Neural progenitor cell (in vitro differentiated cells): ENCODE measurements around the gene ATE1. TPM values are rescaled to one million over a fixed set of nuclear protein-coding genes. Genes with fewer than 3 reads are reported as not detected.
A peak's percentile ranks its signal among the peaks of the same experiment; 100 is the strongest.

Experiments
- DNase-seq: peaks from one replicate; pipeline ENCODE4 v3.0.0-alpha.2; 2016; ENCODE audit warnings: low spot score
- H2AFZ ChIP-seq: fragments of 200-600 bp; sonication (generic); replicated peaks from 2 replicates; pipeline ENCODE4 v1.6.1; 2016; ENCODE audit warnings: antibody characterized with exemption
- H3F3A ChIP-seq: fragments of 200-600 bp; sonication (generic); 2 replicates; pipeline ENCODE4 v1.6.1; 2016; ENCODE audit warnings: antibody characterized with exemption, low read depth
- H3K27ac ChIP-seq: fragments of 200-600 bp; sonication (generic); 2 replicates; pipeline ENCODE4 v1.5.1; 2016; ENCODE audit warnings: mild to moderate bottlenecking
- H3K27me3 ChIP-seq: fragments of 200-600 bp; sonication (generic); 2 replicates; pipeline ENCODE4 v1.6.1; 2016; ENCODE audit warnings: mild to moderate bottlenecking, moderate library complexity
- H3K36me3 ChIP-seq: fragments of 200-600 bp; sonication (generic); 2 replicates; pipeline ENCODE4 v1.5.1; 2016
- H3K4me1 ChIP-seq: fragments of 200-600 bp; sonication (generic); 2 replicates; pipeline ENCODE4 v1.6.1; 2016; ENCODE audit warnings: mixed run types
- H3K4me2 ChIP-seq: fragments of 200-600 bp; sonication (generic); 2 replicates; pipeline ENCODE4 v1.6.1; 2016
- H3K4me3 ChIP-seq: fragments of 200-600 bp; sonication (generic); 2 replicates; pipeline ENCODE4 v1.5.1; 2016
- H3K79me2 ChIP-seq: fragments of 200-600 bp; sonication (generic); 2 replicates; pipeline ENCODE4 v1.6.1; 2016; ENCODE audit warnings: low read depth
- H3K9ac ChIP-seq: fragments of 200-600 bp; sonication (generic); 2 replicates; pipeline ENCODE4 v1.6.1; 2016
- H3K9me3 ChIP-seq: fragments of 200-600 bp; sonication (generic); 2 replicates; pipeline ENCODE4 v1.5.1; 2016; ENCODE audit warnings: low read depth
- H4K20me1 ChIP-seq: fragments of 200-600 bp; sonication (generic); 2 replicates; pipeline ENCODE4 v1.6.1; 2016; ENCODE audit warnings: low read depth
- H3K27ac Mint-ChIP-seq: 3 replicates; pipeline ENCODE4 v1.8.0; 2021; ENCODE audit warnings: mixed read lengths
- H3K27me3 Mint-ChIP-seq: 2 replicates; pipeline ENCODE4 v1.8.0; 2022; ENCODE audit warnings: low read depth, mild to moderate bottlenecking, inconsistent platforms, moderate library complexity, mixed read lengths; ENCODE audit not compliant: insufficient read depth
- H3K36me3 Mint-ChIP-seq: 3 replicates; pipeline ENCODE4 v1.8.0; 2021; ENCODE audit warnings: mixed read lengths
- H3K4me1 Mint-ChIP-seq: 3 replicates; pipeline ENCODE4 v1.8.0; 2021; ENCODE audit warnings: mixed read lengths
- H3K4me3 Mint-ChIP-seq: 3 replicates; pipeline ENCODE4 v1.8.0; 2021; ENCODE audit warnings: mild to moderate bottlenecking, moderate library complexity, mixed read lengths
- H3K9me3 Mint-ChIP-seq: 3 replicates; pipeline ENCODE4 v1.8.0; 2020; ENCODE audit warnings: mixed read lengths
- EZH2 ChIP-seq: fragments of 200-600 bp; sonication (generic); IDR thresholded peaks from 2 replicates; pipeline ENCODE4 v1.6.1; 2017; ENCODE audit warnings: antibody characterized with exemption, mild to moderate bottlenecking, moderate library complexity
- EZH2phosphoT487 ChIP-seq: fragments of 200-600 bp; sonication (generic); IDR thresholded peaks from 2 replicates; pipeline ENCODE4 v1.6.1; 2017; ENCODE audit warnings: antibody characterized with exemption
- total RNA-seq: library from RNA; depleted of rRNA; stranded (reverse); fragments of >200 nt; gene quantifications from 2 replicates; pipeline ENCODE4 v1.2.3, GENCODE V29; 2015; ENCODE audit warnings: low replicate concordance
- TF ChIP-seq, protein P1 (sequence below): fragments of 200-600 bp; sonication (generic); IDR thresholded peaks from 2 replicates; pipeline ENCODE4 v1.5.1; 2017; ENCODE audit warnings: antibody characterized with exemption, mild to moderate bottlenecking

Gene ATE1
- total RNA-seq, 1 donor from 2014 or later = 57.2 TPM

GRCh38 chr10:121910673-121911420 lies 17.0 kb downstream of the ATE1 start:
- H3K36me3 Mint-ChIP-seq = peaks cover 41% of the 10 kb centered on the region
- no peak overlapping the region for H3K27ac ChIP-seq

DNA sequence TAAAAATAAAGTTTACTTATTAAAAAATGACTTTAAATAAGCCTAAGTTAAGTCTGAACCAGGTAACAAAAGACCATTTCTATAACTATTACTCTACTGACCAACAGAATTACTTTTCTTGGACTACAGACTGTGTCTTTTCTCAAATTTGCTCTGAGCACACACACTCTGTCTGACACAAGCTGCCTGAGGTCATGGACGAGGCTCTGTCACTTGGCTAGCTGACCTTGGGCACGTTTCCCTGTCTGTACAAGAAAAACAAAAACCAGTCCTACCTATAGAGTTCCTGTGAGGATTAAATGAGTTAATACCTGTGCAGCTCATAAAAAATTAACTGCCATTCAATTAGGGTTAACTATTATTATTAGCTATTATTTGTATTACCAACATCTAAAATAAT lies 22.9 kb downstream of the ATE1 start:
- Mint-ChIP-seq H3K9me3 (no peaks in the 10 kb centered on the region), H3K27me3 (peaks cover 2% of the 10 kb centered on the region), H3K4me1 (peaks cover 6% of the 10 kb centered on the region), H3K36me3 (peaks cover 15% of the 10 kb centered on the region), H3K27ac (no peak overlapping the region), H3K4me3 (no peak overlapping the region)
- H3K4me2 ChIP-seq = no peak overlapping the region
- H4K20me1 ChIP-seq = no peaks in the 10 kb centered on the region
- no peaks in the 10 kb centered on the region for H3K79me2 ChIP-seq
- no peaks in the 10 kb centered on the region for H3K4me1 ChIP-seq
- no peak overlapping the region for H3K9ac ChIP-seq
- no peak overlapping the region for H3K27ac ChIP-seq
- no peak overlapping the region for H3K4me3 ChIP-seq
- no peaks in the 10 kb centered on the region for H3F3A ChIP-seq
- DNase-seq = no peak
- no peaks in the 10 kb centered on the region for H3K27me3 ChIP-seq
- no peaks in the 10 kb centered on the region for H3K9me3 ChIP-seq
- H3K36me3 ChIP-seq = peaks cover 6% of the 10 kb centered on the region
- TF ChIP-seq EZH2phosphoT487 (no peak), EZH2 (no peak)
- TF ChIP-seq, protein P1, sequence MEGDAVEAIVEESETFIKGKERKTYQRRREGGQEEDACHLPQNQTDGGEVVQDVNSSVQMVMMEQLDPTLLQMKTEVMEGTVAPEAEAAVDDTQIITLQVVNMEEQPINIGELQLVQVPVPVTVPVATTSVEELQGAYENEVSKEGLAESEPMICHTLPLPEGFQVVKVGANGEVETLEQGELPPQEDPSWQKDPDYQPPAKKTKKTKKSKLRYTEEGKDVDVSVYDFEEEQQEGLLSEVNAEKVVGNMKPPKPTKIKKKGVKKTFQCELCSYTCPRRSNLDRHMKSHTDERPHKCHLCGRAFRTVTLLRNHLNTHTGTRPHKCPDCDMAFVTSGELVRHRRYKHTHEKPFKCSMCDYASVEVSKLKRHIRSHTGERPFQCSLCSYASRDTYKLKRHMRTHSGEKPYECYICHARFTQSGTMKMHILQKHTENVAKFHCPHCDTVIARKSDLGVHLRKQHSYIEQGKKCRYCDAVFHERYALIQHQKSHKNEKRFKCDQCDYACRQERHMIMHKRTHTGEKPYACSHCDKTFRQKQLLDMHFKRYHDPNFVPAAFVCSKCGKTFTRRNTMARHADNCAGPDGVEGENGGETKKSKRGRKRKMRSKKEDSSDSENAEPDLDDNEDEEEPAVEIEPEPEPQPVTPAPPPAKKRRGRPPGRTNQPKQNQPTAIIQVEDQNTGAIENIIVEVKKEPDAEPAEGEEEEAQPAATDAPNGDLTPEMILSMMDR = no peak
- H2AFZ ChIP-seq = no peak overlapping the region

More at GRCh38 chr10:121910673-121911420, 17.0 kb downstream of the ATE1 start:
- H3K79me2 ChIP-seq = peaks cover 12% of the 10 kb centered on the region
- no peaks in the 10 kb centered on the region for H3F3A ChIP-seq
- H2AFZ ChIP-seq = no peak overlapping the region
- Mint-ChIP-seq H3K4me1 (no peaks in the 10 kb centered on the region), H3K27me3 (no peaks in the 10 kb centered on the region), H3K4me3 (no peak overlapping the region), H3K9me3 (no peaks in the 10 kb centered on the region), H3K27ac (no peak overlapping the region)
- no peaks in the 10 kb centered on the region for H3K27me3 ChIP-seq
- H3K4me3 ChIP-seq = no peak overlapping the region
- no peak overlapping the region for H3K9ac ChIP-seq
- H3K4me1 ChIP-seq = no peaks in the 10 kb centered on the region
- no peak for TF ChIP-seq EZH2
- TF ChIP-seq, protein P1 = no peak
- no peak for TF ChIP-seq EZH2phosphoT487
- DNase-seq = no peak
- H3K36me3 ChIP-seq = peaks cover 10% of the 10 kb centered on the region
- no peaks in the 10 kb centered on the region for H4K20me1 ChIP-seq
- H3K9me3 ChIP-seq = no peaks in the 10 kb centered on the region
- H3K4me2 ChIP-seq = no peak overlapping the region

- no peak overlapping the region for H3K4me2 ChIP-seq
- H3K9me3 ChIP-seq = no peaks in the 10 kb centered on the region
- Mint-ChIP-seq H3K27me3 (peaks cover 2% of the 10 kb centered on the region), H3K4me3 (no peak overlapping the region), H3K9me3 (no peaks in the 10 kb centered on the region), H3K36me3 (peaks cover 20% of the 10 kb centered on the region), H3K27ac (no peak overlapping the region), H3K4me1 (peaks cover 6% of the 10 kb centered on the region)
- no peaks in the 10 kb centered on the region for H3K4me1 ChIP-seq
- no peak overlapping the region for H3K4me3 ChIP-seq
- no peak overlapping the region for H3K9ac ChIP-seq
- H3K79me2 ChIP-seq = no peaks in the 10 kb centered on the region
- H2AFZ ChIP-seq = no peak overlapping the region
- peaks cover 4% of the 10 kb centered on the region for H4K20me1 ChIP-seq
- no peaks in the 10 kb centered on the region for H3F3A ChIP-seq
- H3K27me3 ChIP-seq = no peaks in the 10 kb centered on the region
- TF ChIP-seq, protein P1 = peak; percentile 89
- no peak for TF ChIP-seq EZH2phosphoT487
- no peak for TF ChIP-seq EZH2
- peaks cover 19% of the 10 kb centered on the region for H3K36me3 ChIP-seq
- no peak overlapping the region for H3K27ac ChIP-seq
- DNase-seq = peak; percentile 84
These were observed 27.2 kb downstream of the ATE1 start for GRCh38 chr10:121900443-121901174.
